K562 treated with DMSO at 1 percent for 12 hours (cell line): ENCODE measurements around the gene FABP3. TPM values are rescaled to one million over a fixed set of nuclear protein-coding genes. Genes with fewer than 3 reads are reported as not detected.

ENCODE experiments used
- total RNA-seq: library from RNA; unstranded; fragments of 300-600 nt; gene quantifications from 2 replicates; pipeline ENCODE4 v1.2.3, GENCODE V29; 2022; ENCODE audit not compliant: insufficient read depth

The FABP3 gene
- not detected in 2 replicates for total RNA-seq

DNA sequence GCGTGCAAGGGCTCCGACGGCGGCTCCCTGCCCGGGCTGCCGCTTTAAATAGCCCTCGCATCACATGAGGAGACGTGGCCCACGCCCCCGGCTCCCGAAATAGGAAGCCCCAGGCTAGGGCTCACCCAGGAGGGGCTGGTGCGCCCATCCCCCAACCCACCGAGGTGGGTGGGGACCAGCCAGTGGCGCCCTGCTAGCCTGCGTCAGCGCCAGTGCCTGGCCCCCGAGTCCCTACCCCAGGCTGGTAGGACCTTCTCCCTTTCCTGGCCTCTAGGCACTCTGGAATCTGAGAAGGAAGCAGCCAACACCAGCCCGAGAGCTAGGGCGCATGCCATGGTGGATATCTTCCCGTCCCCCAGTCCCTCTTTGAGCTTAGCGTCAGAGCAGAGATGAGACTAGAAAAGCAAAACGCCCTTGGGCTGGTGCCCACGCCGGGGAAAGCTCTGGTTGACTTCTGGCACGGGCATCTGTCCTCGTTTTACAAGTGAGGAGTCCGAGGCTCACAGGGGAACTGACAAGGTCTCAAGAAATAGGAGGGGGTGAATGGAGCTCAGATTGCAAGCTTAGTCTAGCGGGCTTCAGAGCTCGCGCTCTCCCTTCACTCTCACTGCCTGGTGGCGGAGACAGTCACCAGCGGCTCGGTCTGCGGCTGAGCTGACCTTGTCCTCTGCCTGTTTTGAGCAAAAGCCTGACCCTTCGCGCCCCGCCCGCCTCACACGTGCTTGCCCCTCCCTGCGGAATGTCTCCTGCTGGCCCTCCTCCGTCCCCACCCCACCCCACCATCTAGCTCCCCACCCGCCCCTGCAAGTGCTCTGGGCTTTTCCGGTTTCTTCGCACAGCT lies at the start of gene FABP3:
FABP3 (minus strand) TSS at position 21 of the 841 bp plus-strand sequence. CDS start 62 bp downstream, outside the sequence.

GRCh38 chr1:31412732-31413404 lies 40.0 kb upstream of the FABP3 start, which contains the start of gene SERINC2:
TSS of gene SERINC2 (plus strand) at chr1:31413213. CDS start at chr1:31413266, 53 bp downstream.

Other genes starting within 250 kb of the FABP3 start
- not detected in 2 replicates for gene NKAIN1, start 133.2 kb downstream of the FABP3 start, total RNA-seq
- 75.4 and 99.0 TPM in 2 replicates for gene SNRNP40, start 76.3 kb downstream of the FABP3 start, total RNA-seq
- gene ZCCHC17, start 76.0 kb downstream of the FABP3 start, total RNA-seq = 57.7 and 60.2 TPM in 2 replicates
- gene SERINC2, start 40.1 kb upstream of the FABP3 start, total RNA-seq = 2.5 and 4.1 TPM in 2 replicates
- gene TINAGL1, start 203.4 kb upstream of the FABP3 start, total RNA-seq = 0.84 and 0.88 TPM in 2 replicates
- not detected in 2 replicates for gene HCRTR1, start 244.6 kb upstream of the FABP3 start, total RNA-seq